Spleen (tissue), 7 donors: Measurements from ENCODE around the gene SPDEF.

Experiments
- CTCF ChIP-seq, 11 experiments: fragments of 200-600 bp in 7 of 11; fragments of 450-650 bp in 4 of 11; sonication (generic) in 4 of 11; IDR thresholded peaks in 8 of 11; conservative IDR thresholded peaks in 3 of 11; 1 replicate in 7 of 11; 2 replicates in 4 of 11; pipeline versions ENCODE4 v1.4.0 to v1.8.0; 2016 to 2021; ENCODE audit warnings: antibody characterized with exemption in 11 of 11, inconsistent platforms in 4 of 11, mild to moderate bottlenecking in 1 of 11
- POLR2A ChIP-seq, 3 donors: fragments of 450-650 bp; IDR thresholded peaks; one replicate each; pipeline ENCODE4 v1.5.1; 2017; ENCODE audit warnings: antibody characterized with exemption in 3 of 3, mild to moderate bottlenecking in 1 of 3
- POLR2AphosphoS5 ChIP-seq, 3 donors: sonication (generic); formaldehyde crosslinking; IDR thresholded peaks; one replicate each; pipeline ENCODE4 v1.5.1; 2017; ENCODE audit warnings: antibody characterized with exemption in 3 of 3
- donor health status: DM: no; HTN: no; CAD: no; lungs with moderate emphysema.
- donor health status: DM: no; HTN: no; CAD: no.
- donor health status: DM: no; HTN: no; CAD: no.

GRCh38 chr6:34536959-34537848, 18.9 kb downstream of the SPDEF start:
- TF ChIP-seq CTCF (IDR thresholded peaks at IDR 0.05 in 8 of 11, conservative IDR thresholded peaks at IDR 0.05 in 3 of 11) (no peak), POLR2AphosphoS5 (IDR thresholded peaks at IDR 0.05) (no peak), POLR2A (IDR thresholded peaks at IDR 0.05) (no peak)
